Measurements from ENCODE around the gene C12orf56.
"Not testable (repeated sequence)": the region's sequence is repeated elsewhere in the genome, so short reads cannot be mapped to it uniquely, and the experiment has no call there.

Gene C12orf56

GRCh38 chr12:64352181-64352580 lies 38.4 kb downstream of the C12orf56 start:
- H3K4me3 ChIP-seq (replicated peaks; ENCODE audit: low read depth, low read length), result no peak overlapping the region
- no peak for TF ChIP-seq CTCF (IDR thresholded peaks at IDR 0.05; ENCODE audit: low read length, missing control alignments)
- DNase-seq (ENCODE audit: low read depth), result no peak

GRCh38 chr12:64351265-64351664 lies 39.3 kb downstream of the C12orf56 start:
- TF ChIP-seq CTCF (IDR thresholded peaks at IDR 0.05; ENCODE audit: low read length, missing control alignments), result no peak
- H3K4me3 ChIP-seq (replicated peaks; ENCODE audit: low read depth, low read length), result no peak overlapping the region
- DNase-seq (ENCODE audit: low read depth), result no peak

- no peak for DNase-seq (ENCODE audit: low read depth)
- no peak overlapping the region for H3K4me3 ChIP-seq (replicated peaks; ENCODE audit: low read depth, low read length)
- no peak for TF ChIP-seq CTCF (IDR thresholded peaks at IDR 0.05; ENCODE audit: low read length, missing control alignments)
These were observed 42.9 kb downstream of the C12orf56 start for GRCh38 chr12:64347630-64348029.

GRCh38 chr12:64344631-64345030 lies 45.9 kb downstream of the C12orf56 start:
- DNase-seq (ENCODE audit: low read depth), result not testable (repeated sequence)

GRCh38 chr12:64340546-64340945 lies 50.0 kb downstream of the C12orf56 start:
- DNase-seq (ENCODE audit: low read depth); H3K4me3 ChIP-seq (replicated peaks; ENCODE audit: low read depth, low read length): not testable (repeated sequence)

More at GRCh38 chr12:64344631-64345030, 45.9 kb downstream of the C12orf56 start:
- not testable (repeated sequence) for H3K4me3 ChIP-seq (replicated peaks; ENCODE audit: low read depth, low read length)

GRCh38 chr12:64335886-64336466 lies 54.6 kb downstream of the C12orf56 start:
- TF ChIP-seq CTCF (IDR thresholded peaks at IDR 0.05; ENCODE audit: low read length, missing control alignments), result no peak
- no peak for DNase-seq (ENCODE audit: low read depth)

GRCh38 chr12:64332938-64333337 lies 57.6 kb downstream of the C12orf56 start:
- no peak for DNase-seq (ENCODE audit: low read depth)
- no peak overlapping the region for H3K4me3 ChIP-seq (replicated peaks; ENCODE audit: low read depth, low read length)
- no peak for TF ChIP-seq CTCF (IDR thresholded peaks at IDR 0.05; ENCODE audit: low read length, missing control alignments)

More at GRCh38 chr12:64335886-64336466, 54.6 kb downstream of the C12orf56 start:
- no peak overlapping the region for H3K4me3 ChIP-seq (replicated peaks; ENCODE audit: low read depth, low read length)

GRCh38 chr12:64332296-64332695 lies 58.3 kb downstream of the C12orf56 start:
- no peak overlapping the region for H3K4me3 ChIP-seq (replicated peaks; ENCODE audit: low read depth, low read length)
- DNase-seq (ENCODE audit: low read depth), result no peak
- no peak for TF ChIP-seq CTCF (IDR thresholded peaks at IDR 0.05; ENCODE audit: low read length, missing control alignments)

GRCh38 chr12:64329031-64329710 lies 61.4 kb downstream of the C12orf56 start:
- DNase-seq (ENCODE audit: low read depth); H3K4me3 ChIP-seq (replicated peaks; ENCODE audit: low read depth, low read length): not testable (repeated sequence)

All from fibroblast of pulmonary artery (primary cell).